GM12878 (cell line): ENCODE data around the gene MRPL30. TPM values are rescaled to one million over a fixed set of nuclear protein-coding genes. Genes with fewer than 3 reads are reported as not detected.

Source experiments
- ATAC-seq: fragments of 200-7000 bp; cut with Tn5 transposase; 3 replicates; pipeline ENCODE4 v1.9.1; 2020; ENCODE audit warnings: mild to moderate bottlenecking, moderate library complexity
- BruUV-seq: library from RNA; stranded (reverse); fragments of 400-500 nt; replicated peaks from 2 replicates; lab custom pipeline; 2021; lab: Mats Ljungman, UMichigan
- CTCF ChIA-PET: fragments of 300-600 bp; sonication (Branson Sonifier 250); formaldehyde crosslinking; extraction: SDS; loops from one replicate; lab custom pipeline; 2021; ENCODE audit warnings: inconsistent platforms; lab: Yijun Ruan, JAX
- POLR2A ChIA-PET: fragments of 350-600 bp; formaldehyde crosslinking; extraction: SDS; loops from one replicate; lab custom pipeline; 2021; ENCODE audit warnings: inconsistent platforms; lab: Charles Lee
- RAD21 ChIA-PET: fragments of 300-600 bp; sonication (Branson Sonifier 250); formaldehyde crosslinking; loops from one replicate; lab custom pipeline; 2023; ENCODE audit warnings: antibody characterized with exemption; ENCODE audit not compliant: unreplicated experiment; lab: Charles Lee
- SMC1A ChIA-PET: fragments of 300-600 bp; sonication (Branson Sonifier 250); formaldehyde crosslinking; loops from one replicate; lab custom pipeline; 2023; ENCODE audit not compliant: unreplicated experiment, uncharacterized antibody; lab: Charles Lee
- DNase-seq: peaks from one replicate; pipeline ENCODE4 v3.0.0-alpha.2; 2011; ENCODE audit warnings: low read depth, low spot score
- FAIRE-seq: peaks from 3 replicates; lab custom pipeline; 2011; peaks lifted over from hg19 to GRCh38; lab: Jason Lieb, UNC
- H2AFZ ChIP-seq: 2 replicates; pipeline ENCODE4 v1.6.0; 2011; ENCODE audit warnings: low read depth, low read length, control low read depth; ENCODE audit not compliant: control insufficient read depth
- H3K27ac ChIP-seq: 2 replicates; pipeline ENCODE4 v1.5.1; 2011; ENCODE audit warnings: control low read depth; ENCODE audit not compliant: control insufficient read depth, insufficient read depth
- H3K27me3 ChIP-seq, 2 experiments: replicated peaks in 1 of 2; 2 replicates each; pipeline versions ENCODE4 v1.6.0 to v1.6.1; 2011; ENCODE audit warnings: low read length in 1 of 2; ENCODE audit not compliant: control insufficient read depth in 2 of 2, insufficient read depth in 2 of 2
- H3K36me3 ChIP-seq, 2 experiments: 2 replicates each; pipeline ENCODE4 v1.5.1; 2011; ENCODE audit warnings: low read length in 1 of 2; ENCODE audit not compliant: control insufficient read depth in 2 of 2, insufficient read depth in 2 of 2
- H3K4me1 ChIP-seq: 2 replicates; pipeline ENCODE4 v1.6.1; 2011; ENCODE audit warnings: mild to moderate bottlenecking, low read length, moderate library complexity, mixed read lengths; ENCODE audit not compliant: control insufficient read depth, insufficient read depth
- H3K4me2 ChIP-seq: 2 replicates; pipeline ENCODE4 v1.6.0; 2011; ENCODE audit warnings: control low read depth; ENCODE audit not compliant: control insufficient read depth, insufficient read depth
- H3K4me3 ChIP-seq: fragments of 200-600 bp; sonication (generic); 2 replicates; pipeline ENCODE4 v1.5.1; 2016
- H3K79me2 ChIP-seq: 2 replicates; pipeline ENCODE4 v1.6.0; 2011; ENCODE audit warnings: low read length; ENCODE audit not compliant: control insufficient read depth, insufficient read depth
- H3K9ac ChIP-seq: 2 replicates; pipeline ENCODE4 v1.8.0; 2011; ENCODE audit warnings: low read length, control low read depth, mixed read lengths; ENCODE audit not compliant: control insufficient read depth, insufficient read depth
- H3K9me3 ChIP-seq: replicated peaks from 3 replicates; pipeline ENCODE4 v1.5.1; 2011; ENCODE audit warnings: mild to moderate bottlenecking, low read length; ENCODE audit not compliant: control insufficient read depth, insufficient read depth
- H4K20me1 ChIP-seq: 2 replicates; pipeline ENCODE4 v1.6.0; 2011; ENCODE audit not compliant: control insufficient read depth, insufficient read depth
- BHLHE40 ChIP-seq, 2 experiments: fragments of 450-650 bp in 1 of 2; IDR thresholded peaks; 2 replicates each; pipeline ENCODE4 v1.6.1; 2011 to 2017; ENCODE audit warnings: low read depth in 2 of 2, borderline replicate concordance in 1 of 2, improper control_type of control experiment in 1 of 2, low read length in 1 of 2, mild to moderate bottlenecking in 1 of 2
- BMI1 ChIP-seq: fragments of 450-650 bp; IDR thresholded peaks from 2 replicates; pipeline ENCODE4 v1.6.1; 2016; ENCODE audit warnings: mild to moderate bottlenecking, moderate library complexity, borderline replicate concordance
- FOXM1 ChIP-seq: IDR thresholded peaks from 2 replicates; pipeline ENCODE4 v1.6.1; 2012; ENCODE audit warnings: low read depth, mild to moderate bottlenecking, inconsistent platforms, low read length, moderate library complexity
- WGBS: methylation state at CpG from one replicate; pipeline ENCODE4 v1.1.6; 2016; ENCODE audit warnings: low lambda C conversion rate; ENCODE audit not compliant: insufficient replicate concordance, insufficient coverage; ENCODE audit errors: missing lambda C conversion rate; 5-methylcytosine and 5-hydroxymethylcytosine counted together
- in situ Hi-C: fragments of 300-500 bp; cut with MboI; formaldehyde crosslinking; loops from 9 replicates; pipeline ENCODE4 v1.14.3; 2018; ENCODE audit warnings: mixed read lengths
- intact Hi-C: fragments of 100-400 bp; cut with micrococcal nuclease; formaldehyde crosslinking; loops from one replicate; pipeline ENCODE4 v1.14.2; 2022; ENCODE audit not compliant: unreplicated experiment
- polyA plus RNA-seq, 11 experiments: library from polyadenylated mRNA; depleted of rRNA in 4 of 11; unstranded in 6 of 11; stranded (reverse) in 5 of 11; fragments of >200 nt; fragmentation: Nextera tagmentation in 4 of 11; fragmentation: Illumina TruSeq in 1 of 11; extraction: Ambion mirVana in 4 of 11; extraction: Trizol in 1 of 11; gene quantifications; 1 replicate in 1 of 11; 2 replicates in 10 of 11; pipeline versions ENCODE4 v1.2.1 to v1.2.3, GENCODE V29; 2011 to 2016; ENCODE audit warnings: inconsistent platforms in 2 of 11, missing spikeins in 2 of 11, low read depth in 1 of 11
- total RNA-seq, 4 experiments: library from RNA; depleted of rRNA in 3 of 4; stranded (reverse); fragments of >200 nt in 3 of 4; fragmentation: Illumina TruSeq in 1 of 4; extraction: Trizol in 1 of 4; gene quantifications; 2 replicates each; pipeline versions ENCODE4 v1.2.1 to v1.2.3, GENCODE V29; 2013 to 2021

Gene MRPL30
- total and polyA plus RNA-seq, 10 of the 15 experiments (the other 5 are each of a cell fraction or from before 2014, with no cell fraction given): 33.6 to 63.3 (median 40.1) TPM

- ATAC-seq: no peak
- H3K79me2 ChIP-seq: no peaks in the 10 kb centered on the region
- peak overlapping the region; percentile 74 for H3K9ac ChIP-seq
- WGBS: 42% methylated on average over 17 of the region's 17 CpGs
- H3K27ac ChIP-seq: peak overlapping the region; percentile 55
- ChIA-PET CTCF (interaction anchor here (0.7 to 2.5 kb wide), 8 partner anchors 12 to 196 kb away, joined by 3 to 11 read pairs (median 4); partner anchors contain the start of genes EIF5B, LIPT1, TSGA10 and TXNDC9), RAD21 (interaction anchor here (1.0 to 2.4 kb wide), 5 partner anchors 13 to 197 kb away, joined by 4 to 13 read pairs (median 6); partner anchors contain the start of genes EIF5B, LIPT1, MITD1 and MRPL30), SMC1A (interaction anchor here (0.9 to 2.5 kb wide), 5 partner anchors 13 to 207 kb away, joined by 3 to 11 read pairs (median 8); partner anchors contain the start of genes LIPT1 and TSGA10), POLR2A (interaction anchor here (0.5 to 3.2 kb wide), 8 partner anchors 13 to 197 kb away, joined by 3 to 26 read pairs (median 6); partner anchors contain the start of genes EIF5B, LIPT1, TSGA10 and TXNDC9)
- intact Hi-C loops: loop anchor here (5.0 kb wide), 1 partner anchor 42 kb away; the partner anchor contains the start of genes MITD1 and MRPL30
- H3K4me3 ChIP-seq: peak overlapping the region; percentile 77
- no peak for TF ChIP-seq FOXM1
- TF ChIP-seq BMI1: peak; percentile 29; the same call in 1 of the 2 replicates
- TF ChIP-seq BHLHE40 (IDR thresholded peaks at IDR 0.05; ENCODE audit: borderline replicate concordance in 1 of 2, low read depth in 2 of 2, low read length in 1 of 2): peak in 1 of 2 experiments; percentile 14; a peak in 1 of 4 replicates
- H3K4me2 ChIP-seq: peak overlapping the region; percentile 94
- no peak for FAIRE-seq
- in situ Hi-C loops: no loop called here
- no peaks in the 10 kb centered on the region for H4K20me1 ChIP-seq
- no peaks in the 10 kb centered on the region for H3K9me3 ChIP-seq
- TSS peak; percentile 58 for BruUV-seq
- H3K4me1 ChIP-seq: peaks cover 10% of the 10 kb centered on the region
- H2AFZ ChIP-seq: peak overlapping the region; percentile 94
- no peaks in the 10 kb centered on the region for H3K36me3 ChIP-seq
- H3K27me3 ChIP-seq: no peaks in the 10 kb centered on the region
- DNase-seq: no peak
These were observed 40.7 kb upstream of the MRPL30 start for GRCh38 chr2:99140056-99140859.
